Retina (tissue), 1 donor: Measurements from ENCODE around the gene SMG9.

Experiments used
- DNase-seq: peaks from one replicate; pipeline ENCODE4 v3.0.0-alpha.2; 2016

The SMG9 gene

DNA sequence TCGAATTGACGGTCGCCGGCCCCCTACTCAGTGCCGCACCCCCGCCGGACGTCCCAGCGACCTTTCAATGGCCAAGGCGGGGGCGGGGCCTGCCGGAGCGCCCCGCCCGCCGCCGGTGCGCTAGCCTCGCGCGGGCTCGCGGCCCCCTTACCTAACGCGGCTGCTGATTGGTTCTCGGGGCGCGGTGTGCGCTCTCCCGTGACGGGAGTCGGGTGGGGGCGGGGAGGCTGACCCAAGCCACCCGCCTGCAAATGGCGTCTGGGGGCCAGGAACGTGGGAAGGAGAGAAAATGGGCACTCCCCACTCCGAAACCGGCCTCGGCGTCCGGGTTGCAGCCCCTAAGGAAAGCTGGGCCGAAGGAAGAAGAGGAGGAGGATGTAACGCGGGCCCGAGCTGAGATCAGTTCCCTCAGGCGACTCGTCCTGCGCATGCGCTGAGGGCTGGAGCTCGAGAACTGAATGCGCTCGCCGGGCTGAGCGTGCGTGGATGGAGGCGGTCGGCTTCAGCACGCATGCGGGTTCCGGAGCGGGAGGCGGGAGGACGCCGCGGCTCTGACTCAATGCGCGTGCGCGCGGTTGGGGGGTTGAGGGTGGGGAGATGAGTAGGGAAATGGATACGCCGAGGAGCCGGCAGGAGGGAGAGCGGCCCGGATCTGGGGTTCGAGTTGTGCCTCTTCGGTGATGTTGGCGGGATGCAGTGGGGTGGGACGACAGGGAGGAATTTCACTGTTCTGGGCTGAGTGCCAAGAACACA is at the start of gene SMG9:
TSS of gene SMG9 (minus strand) at position 460 of the 753 bp plus-strand sequence. CDS start 4,221 bp downstream, outside the sequence.
- DNase-seq = peak; percentile 99

DNA sequence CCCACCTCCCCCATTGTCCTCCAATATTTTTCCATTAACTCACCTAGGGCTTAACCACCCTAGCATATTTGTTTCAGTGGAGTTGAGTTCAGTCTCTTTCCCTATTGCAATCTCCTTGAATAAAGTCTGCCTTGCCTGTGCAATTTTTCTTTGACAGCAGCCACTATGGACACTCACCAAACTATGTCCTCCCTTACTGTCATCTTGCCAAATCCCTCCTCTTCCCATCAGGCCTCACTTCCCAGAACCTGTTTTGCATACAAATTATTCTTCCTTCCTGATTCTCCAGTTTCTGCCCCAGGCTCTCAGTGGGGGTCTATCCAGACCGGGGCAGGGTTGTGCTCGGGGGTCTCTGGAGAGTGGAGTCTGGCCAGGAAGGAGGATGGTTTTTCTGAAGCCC is 49.7 kb upstream of the SMG9 start:
- no peak for DNase-seq

DNA sequence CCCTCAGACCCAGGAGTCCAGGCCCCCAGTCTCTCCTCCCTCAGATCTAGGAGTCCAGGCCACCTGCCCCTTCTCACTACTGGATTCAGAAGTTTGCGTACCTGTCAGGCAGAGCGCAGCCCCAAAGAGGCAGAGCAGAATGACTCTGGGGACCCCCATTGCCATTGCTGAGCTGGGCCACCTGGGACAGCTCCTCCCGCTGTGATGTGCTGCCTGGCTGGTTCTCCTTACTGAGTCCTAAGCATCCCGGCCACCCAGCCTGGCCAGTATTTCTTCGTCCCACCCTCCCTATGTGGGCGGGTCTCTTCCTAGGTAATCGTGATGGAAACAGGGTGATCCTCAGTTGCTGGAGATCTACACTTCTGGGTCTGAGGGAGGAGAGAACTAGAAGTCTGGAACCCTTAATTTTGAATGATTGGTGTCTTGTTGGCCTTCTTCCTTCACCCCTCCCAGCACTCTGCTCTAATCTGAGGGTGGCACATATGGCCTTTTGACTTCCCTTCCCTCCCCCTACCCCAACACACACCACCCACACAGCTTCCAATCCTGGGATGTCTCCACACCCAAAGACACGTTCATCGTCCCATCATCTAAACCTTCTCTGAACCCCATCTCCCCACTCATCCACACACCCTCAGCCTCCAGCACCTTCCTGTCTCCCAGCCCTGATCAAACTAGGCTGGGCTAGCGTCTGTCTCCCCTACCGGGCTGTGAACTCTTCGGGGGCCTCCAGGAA is 47.6 kb upstream of the SMG9 start, which contains the start of gene LYPD5:
TSS of gene LYPD5 (minus strand) at position 232 of the 736 bp plus-strand sequence. CDS start at position 165, 67 bp downstream.
- DNase-seq = no peak

DNA sequence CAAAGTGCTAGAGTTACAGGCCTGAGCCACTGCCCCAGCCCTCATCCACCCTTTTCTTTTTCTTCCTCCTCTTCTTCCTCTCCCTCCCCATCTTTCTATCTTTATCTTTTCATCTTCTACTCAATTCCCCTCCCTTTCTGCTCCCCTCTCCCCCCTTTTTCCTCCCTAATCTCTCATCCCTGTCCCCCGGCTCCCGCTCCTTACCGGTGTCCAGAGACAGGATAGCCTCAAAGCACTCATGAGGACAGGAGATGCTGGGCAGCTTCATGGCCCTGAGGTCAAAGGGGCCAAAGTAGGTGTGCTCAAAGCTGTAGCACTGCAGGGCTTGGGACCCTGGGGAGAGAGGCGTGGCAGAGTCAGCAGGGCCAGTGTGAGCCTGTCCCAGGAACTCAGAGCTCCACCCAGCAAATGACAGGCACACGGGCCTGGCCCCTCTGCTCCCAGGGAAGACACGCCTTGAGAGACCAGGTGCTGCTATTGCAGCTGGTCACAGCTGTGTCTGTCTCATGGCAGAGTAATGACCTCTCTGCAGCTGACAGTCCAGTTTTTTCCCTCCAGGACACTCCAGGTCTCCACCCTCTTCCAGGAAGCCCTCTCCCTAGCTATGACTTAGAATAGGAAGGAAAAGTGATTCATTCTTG is 44.9 kb upstream of the SMG9 start:
- DNase-seq = no peak

DNA sequence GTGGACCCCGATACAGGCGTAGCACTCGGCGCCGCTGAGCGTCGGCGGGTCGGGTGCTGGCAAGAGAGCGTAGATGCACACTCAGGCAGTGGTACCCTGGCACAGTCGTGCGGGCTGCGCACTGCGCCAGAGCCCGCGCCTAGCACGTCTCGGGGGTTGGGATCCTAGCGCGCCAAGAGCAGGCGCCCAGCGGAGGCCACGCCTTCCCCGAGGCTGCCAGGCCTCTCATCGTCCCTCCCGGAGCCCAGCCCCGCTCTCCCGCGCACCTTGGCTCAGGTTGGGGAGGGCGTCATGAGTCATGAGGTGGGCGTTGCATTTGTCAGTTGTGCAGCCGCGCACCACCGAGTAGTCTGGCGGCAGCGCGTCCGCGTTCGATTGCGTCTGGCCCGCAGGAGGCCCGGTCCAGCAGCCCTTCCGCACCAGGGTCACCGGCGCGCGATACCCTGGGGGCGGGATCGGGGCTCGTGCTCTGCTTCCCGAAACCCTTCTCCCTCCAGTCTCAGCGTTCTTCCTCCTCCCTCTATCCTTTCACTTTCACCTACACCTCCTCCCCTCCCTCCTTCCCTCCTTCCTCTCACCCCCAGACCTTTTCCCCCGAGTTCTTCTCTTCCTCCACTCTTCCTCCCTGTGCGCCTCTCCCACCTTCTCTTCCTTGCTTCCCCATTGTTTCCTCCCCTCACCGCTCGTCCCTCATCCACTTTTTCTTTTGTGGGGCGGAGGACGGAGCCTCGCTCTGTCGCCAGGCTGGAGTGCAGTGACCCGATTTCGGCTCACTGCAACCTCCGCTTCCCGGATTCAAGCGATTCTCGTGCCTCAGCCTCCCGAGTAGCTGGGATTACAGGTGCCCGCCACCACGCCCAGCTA is 44.0 kb upstream of the SMG9 start:
- DNase-seq = peak; percentile 37

- DNase-seq = no peak
Observed at GRCh38 chr19:43798026-43798545, 43.3 kb upstream of the SMG9 start.

- DNase-seq = no peak
Observed at GRCh38 chr19:43797556-43797955, 42.8 kb upstream of the SMG9 start.

DNA sequence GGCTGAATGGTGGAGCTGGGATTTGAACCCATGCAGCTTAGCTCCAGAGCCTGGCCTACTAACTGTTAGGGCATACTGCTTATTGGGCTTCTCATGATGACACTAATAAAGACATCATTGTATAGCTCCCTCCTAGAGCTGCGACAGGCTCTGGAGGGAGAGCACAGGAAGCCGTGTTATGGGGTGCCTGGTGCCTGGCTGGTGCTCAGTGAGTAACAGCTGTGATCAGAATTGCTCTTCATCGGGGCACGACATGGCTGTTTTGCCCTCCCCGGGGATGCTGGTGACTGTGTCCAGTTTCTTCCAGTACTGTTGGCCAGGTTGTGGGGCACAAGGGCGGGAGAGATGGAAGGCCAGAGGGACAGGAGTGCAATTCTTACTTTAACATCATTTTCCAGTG is 42.4 kb upstream of the SMG9 start:
- no peak for DNase-seq

DNA sequence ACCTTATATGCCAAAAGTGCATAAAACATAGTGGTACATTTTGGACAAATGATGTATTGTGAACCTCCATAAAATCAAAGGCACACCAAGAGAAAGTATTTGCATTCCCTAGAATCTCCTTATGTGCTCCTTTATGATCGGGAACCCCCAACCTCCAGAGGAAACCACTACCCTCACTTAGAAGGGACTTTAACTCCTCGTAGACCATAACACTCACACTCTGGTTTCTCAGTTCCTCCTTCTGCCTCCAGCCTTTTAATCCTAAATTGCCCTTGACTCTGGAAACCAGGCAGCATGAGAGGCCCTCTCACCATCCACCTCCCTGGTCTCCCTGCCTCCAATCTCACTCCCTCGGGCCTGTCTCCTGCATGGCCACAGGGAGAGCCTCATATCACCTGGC is 35.8 kb upstream of the SMG9 start:
- DNase-seq = no peak

DNA sequence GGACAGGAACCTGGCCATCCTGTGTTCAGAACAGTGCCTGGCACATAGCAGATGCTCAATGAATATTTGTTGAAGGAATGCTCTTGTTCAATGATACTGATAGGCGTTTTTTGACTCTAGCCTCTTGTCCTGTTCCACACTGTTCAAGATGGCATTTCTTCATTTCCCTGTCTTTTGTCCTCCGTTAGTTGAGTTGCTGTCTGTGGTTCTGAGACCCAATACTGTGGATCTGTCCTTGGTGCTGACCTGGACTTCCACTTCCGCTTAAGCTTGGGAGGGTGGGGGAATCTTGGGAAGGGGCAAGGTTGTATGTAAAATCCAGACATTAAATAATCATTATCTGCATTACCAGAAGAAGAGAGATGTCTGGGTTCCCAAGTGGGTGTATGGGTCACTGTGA is 34.3 kb upstream of the SMG9 start:
- no peak for DNase-seq

DNA sequence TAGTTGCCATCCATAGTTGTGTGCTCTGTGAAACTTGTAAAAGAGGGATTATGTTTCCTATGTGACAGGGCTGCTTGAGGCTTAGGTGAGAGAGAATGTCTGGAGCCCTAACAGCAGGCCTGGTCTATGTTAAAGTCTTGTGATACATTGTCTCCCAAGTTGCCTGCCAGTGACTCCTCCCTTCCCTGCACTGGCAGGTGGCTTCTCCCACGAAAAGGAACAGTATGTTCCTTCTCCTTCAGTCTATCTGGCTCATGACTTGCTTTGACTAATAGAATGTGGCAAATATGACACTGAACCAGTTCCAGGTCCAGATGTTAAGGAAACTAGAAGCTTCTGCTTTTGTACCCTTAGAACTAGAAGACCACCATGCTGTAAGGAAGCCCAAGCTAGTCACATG is 31.9 kb upstream of the SMG9 start:
- no peak for DNase-seq

DNA sequence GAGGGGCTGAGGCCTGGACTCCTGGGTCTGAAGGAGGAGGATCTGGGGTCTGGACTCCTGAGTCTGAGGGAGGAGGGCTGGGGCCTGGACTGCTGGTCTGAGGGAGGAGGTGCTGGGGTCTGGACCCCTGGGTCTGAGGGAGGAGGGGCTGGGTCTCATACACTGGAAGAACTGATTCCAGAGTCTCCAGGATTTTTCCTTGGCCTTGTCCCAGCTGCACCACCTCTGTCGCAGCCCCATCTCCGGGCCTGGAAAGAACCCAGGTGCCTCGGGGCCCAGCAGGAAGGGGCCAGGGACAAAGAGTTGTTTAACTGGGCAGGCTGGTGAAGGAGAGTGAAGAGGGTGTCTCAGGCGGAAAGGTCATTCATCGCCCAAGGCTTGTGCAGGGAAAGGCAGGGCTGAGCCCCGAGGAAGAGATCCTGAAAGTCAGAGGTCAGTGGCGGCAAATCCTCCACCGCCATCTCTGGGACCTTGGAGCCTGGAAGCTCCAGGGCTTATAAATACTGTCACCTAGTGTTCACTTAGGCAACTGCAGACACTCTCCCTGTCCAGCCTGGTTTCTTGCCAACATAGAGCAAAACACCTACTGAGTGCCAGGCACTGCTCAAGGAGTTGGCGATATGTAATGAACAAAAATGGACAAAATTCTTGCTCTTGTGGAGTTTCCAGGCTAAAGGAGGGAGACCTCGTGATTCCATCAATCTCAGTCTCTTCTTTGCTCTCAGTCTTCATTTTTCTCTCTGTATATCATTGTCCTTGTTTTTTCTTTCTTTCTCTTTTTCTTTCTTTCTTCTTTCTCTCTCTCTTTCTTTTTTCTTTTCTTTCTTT is 30.4 kb upstream of the SMG9 start:
- peak; percentile 76 for DNase-seq

DNA sequence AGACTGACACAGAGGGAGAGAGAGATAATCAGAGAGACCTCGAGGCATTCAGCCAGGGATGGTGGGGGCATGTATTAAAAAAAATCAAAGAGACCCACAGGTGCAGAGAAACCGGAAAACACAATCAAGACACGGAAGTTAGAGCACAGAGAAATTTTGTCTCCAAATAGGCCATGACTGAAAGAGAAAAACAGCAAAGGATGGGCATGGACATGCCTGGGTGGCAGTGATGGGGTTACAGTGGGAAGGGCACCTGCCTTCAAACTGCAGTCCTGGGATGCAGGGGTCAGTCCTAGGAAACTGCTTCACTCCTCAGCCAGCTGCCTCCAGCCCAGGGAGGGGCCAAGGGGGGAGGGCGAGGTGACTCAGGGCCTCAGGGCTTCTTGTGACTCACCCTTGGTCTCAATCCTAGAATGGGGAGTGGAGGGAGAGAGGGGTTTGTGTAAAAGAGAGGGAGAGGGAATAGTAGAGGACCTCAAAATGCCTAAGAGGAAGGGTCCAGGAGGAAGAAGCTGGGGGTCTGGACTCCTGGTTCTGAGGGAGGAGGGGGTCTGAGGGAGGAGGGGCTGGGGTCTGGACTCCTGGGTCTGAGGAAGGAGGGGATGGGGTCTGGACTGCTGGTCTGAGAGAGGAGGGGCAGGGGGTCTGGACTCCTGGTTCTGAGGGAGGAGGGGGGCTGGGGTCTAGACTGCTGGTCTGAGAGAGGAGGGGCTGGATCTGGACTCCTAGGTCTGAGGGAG is 29.6 kb upstream of the SMG9 start:
- DNase-seq = no peak

- no peak for DNase-seq
Observed at GRCh38 chr19:43783636-43784035, 28.9 kb upstream of the SMG9 start.

DNA sequence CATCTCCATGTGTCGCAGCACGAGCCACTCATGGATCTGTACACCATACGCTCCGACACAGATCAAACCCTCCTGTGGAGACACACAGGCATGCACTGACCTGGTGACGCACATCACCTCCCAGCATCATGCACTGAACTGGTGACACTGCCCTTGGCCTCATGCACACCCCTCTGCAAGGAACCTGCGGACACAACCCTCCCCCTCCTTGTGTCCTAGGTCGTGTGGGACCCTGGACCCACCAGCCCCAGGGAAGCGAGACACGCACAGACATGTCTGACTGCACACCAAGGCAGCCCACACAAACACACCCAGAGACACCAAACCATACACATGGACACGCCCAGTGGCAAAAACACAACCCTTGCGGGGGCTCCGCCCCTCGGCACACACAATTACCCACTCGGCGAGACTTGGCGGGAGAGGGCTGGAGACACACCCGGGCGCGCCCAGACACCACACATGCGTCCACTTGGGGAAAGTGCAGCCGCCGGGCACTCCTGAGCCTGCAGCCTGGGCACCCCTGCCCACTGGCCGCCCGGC is 28.0 kb upstream of the SMG9 start:
- no peak for DNase-seq

- no peak for DNase-seq
Observed at GRCh38 chr19:43782311-43782660, 27.5 kb upstream of the SMG9 start.

- no peak for DNase-seq
Observed at GRCh38 chr19:43781630-43782310, 27.0 kb upstream of the SMG9 start.

- DNase-seq = no peak
Observed at GRCh38 chr19:43780706-43781525, 26.2 kb upstream of the SMG9 start, which contains the start of gene KCNN4. KCNN4 (minus strand) TSS chr19:43780973; CDS start chr19:43780861, 112 bp downstream.

- DNase-seq = no peak
Observed at GRCh38 chr19:43779820-43780219, 25.1 kb upstream of the SMG9 start.
